ENCODE results near the gene LRRC8B.
A peak's percentile ranks its signal among the peaks of the same experiment; 100 is the strongest.

The LRRC8B gene

DNA sequence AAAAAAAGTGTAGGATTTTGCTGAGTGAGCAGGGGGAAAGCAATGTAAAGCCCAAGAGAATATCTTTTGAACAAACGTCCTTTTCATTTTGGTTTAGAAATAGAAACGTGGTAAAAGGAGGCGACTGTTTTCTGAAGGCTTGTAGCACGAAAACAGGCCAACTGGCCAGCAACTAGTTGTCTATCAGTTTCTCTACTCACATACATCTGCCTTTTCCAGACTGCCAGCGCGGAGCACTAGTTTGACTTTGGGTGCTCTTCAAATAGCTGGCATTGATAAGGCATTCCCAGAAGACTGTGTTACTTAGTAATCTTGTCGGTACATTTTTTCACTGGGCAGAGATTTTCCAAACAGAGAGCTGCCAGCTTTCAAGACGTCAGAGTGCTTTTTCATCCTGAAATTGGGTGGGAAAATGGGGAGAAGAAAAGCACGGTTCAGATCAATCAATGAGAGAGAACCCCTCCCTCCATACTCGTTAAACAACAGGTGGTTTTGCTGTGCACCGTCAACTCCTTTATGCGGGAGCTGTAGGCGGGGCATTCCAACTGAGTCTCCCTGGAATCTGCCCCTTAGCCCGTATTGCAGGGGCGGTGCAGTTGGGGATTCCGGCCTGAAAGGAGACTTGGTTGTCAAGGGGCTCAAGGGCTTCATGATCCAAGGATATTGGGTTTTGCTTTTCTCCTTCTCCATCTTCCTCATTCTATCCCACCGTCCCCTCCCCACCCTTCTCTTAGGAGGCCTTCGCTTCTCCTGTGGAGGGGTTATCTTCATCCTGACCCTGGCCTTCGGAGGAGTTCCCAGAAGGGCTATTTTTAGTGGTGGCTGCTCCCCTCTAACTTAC, 107.4 kb downstream of the LRRC8B start:
- TF ChIP-seq, protein P1, sequence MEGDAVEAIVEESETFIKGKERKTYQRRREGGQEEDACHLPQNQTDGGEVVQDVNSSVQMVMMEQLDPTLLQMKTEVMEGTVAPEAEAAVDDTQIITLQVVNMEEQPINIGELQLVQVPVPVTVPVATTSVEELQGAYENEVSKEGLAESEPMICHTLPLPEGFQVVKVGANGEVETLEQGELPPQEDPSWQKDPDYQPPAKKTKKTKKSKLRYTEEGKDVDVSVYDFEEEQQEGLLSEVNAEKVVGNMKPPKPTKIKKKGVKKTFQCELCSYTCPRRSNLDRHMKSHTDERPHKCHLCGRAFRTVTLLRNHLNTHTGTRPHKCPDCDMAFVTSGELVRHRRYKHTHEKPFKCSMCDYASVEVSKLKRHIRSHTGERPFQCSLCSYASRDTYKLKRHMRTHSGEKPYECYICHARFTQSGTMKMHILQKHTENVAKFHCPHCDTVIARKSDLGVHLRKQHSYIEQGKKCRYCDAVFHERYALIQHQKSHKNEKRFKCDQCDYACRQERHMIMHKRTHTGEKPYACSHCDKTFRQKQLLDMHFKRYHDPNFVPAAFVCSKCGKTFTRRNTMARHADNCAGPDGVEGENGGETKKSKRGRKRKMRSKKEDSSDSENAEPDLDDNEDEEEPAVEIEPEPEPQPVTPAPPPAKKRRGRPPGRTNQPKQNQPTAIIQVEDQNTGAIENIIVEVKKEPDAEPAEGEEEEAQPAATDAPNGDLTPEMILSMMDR (IDR thresholded peaks at IDR 0.05; ENCODE audit: low read depth, low read length, missing control alignments) = no peak
- DNase-seq (ENCODE audit: extremely low read depth, low read depth) = no peak
- H3K4me3 ChIP-seq (replicated peaks; ENCODE audit: low read depth, low read length) = peak overlapping the region; percentile 77

DNA sequence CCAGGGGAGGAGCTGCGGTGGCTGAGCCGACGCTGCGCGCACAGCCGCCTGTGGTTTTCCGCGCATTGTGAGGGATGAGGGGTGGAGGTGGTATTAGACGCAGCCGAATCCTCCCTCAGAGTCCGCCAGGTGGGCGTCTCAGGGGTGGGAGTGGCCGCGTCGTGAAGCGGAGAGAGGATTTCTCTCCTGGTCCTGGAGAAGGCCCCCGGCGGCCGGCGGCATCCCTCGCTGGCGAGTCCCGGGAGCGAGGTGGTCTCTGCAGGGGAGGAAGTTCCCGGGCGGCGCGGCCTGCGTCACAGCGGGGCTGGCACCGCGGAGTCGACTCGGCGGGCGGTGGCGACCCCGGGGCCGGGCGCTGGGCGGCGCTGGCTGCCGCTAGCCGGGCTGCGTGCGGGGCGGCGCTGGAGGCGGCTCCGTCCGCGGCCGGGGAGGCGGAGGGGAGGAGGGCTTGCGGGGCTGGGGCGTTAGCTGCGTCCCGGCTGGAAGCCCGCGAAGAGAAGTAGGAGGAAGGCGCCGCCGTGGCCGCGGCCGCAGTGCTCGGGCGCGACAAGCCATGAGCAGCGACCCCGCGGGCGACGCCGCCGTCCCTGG, 108.1 kb downstream of the LRRC8B start, which contains the start of gene LRRC8C:
Gene LRRC8C, plus strand, starts transcription at position 464 of the 591 bp plus-strand sequence. CDS start 53,354 bp downstream, outside the sequence.
- TF ChIP-seq, protein P1 (IDR thresholded peaks at IDR 0.05; ENCODE audit: low read depth, low read length, missing control alignments) = no peak
- peak within 1 kb of the TSS; percentile 77 for H3K4me3 ChIP-seq (replicated peaks; ENCODE audit: low read depth, low read length)
- DNase-seq (ENCODE audit: extremely low read depth, low read depth) = no peak

DNA sequence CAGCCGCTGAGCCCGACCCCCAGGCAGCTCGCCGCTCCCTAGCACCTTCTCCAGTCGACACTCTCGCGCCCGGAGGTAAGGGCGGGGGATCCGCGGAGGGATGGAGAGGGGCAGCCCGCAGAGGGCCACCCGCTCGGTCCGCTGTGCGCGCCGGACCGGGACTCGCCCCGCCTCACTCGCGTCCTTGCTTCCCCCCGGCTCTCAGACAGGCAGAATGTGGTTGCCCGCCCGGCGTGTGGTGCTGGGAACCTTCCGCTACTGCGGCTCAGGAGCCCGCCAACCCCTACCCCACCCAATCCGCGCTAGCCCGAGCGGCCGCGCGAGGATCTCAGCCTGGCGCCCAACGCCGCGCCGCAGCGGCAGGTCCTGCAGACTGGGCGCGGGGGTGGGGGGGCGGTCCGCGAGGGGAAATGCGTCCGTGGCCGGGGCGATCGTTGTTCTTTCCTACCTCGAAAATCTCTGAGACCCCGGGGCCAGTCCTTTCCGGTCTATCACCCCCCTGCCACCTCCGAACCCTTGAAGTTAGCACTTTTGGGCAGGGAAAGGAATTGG, 108.7 kb downstream of the LRRC8B start:
- peak overlapping the region; percentile 77 for H3K4me3 ChIP-seq (replicated peaks; ENCODE audit: low read depth, low read length)
- no peak for DNase-seq (ENCODE audit: extremely low read depth, low read depth)
- TF ChIP-seq, protein P1 (IDR thresholded peaks at IDR 0.05; ENCODE audit: low read depth, low read length, missing control alignments) = no peak

DNA sequence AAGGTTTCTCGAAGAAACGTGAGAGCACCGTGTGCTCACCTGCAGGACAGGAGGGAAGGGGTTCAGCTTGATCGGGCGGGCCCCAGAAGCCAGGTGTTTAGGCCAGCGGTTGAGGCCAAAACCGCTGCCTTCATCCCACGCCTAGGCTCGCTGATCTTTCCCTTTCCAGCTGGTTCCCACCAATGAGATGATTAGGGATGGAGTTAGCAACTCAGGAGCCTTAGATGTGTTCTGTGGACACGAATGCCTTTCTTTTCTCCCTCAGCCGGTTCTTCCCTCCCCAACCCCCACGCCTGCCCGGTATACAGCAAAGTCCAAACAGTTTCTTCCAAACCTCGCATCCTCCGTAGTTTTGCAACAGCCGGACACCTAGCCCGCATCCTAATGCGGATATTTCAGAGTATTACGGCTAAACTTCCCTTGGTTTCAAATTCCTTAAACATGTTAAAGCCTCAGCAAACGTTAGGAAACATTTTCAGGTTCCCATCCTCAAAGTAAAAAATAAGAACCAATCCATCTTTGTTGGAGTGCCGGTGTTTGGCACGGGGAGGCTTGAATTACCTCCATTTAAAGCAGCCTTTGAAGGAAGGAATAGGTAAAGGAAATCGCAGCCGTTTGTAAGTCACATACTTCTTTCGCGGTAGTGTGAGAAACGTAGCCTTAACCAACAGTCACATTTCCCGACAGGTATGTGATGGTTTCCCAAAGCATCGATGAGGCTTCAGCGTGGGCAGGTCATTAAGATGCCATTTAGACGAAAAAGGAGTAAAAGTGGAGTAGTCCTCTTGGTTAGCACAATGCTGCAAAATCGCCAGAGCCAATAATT, 109.4 kb downstream of the LRRC8B start:
- DNase-seq (ENCODE audit: extremely low read depth, low read depth) = no peak
- TF ChIP-seq, protein P1 (IDR thresholded peaks at IDR 0.05; ENCODE audit: low read depth, low read length, missing control alignments) = no peak

DNA sequence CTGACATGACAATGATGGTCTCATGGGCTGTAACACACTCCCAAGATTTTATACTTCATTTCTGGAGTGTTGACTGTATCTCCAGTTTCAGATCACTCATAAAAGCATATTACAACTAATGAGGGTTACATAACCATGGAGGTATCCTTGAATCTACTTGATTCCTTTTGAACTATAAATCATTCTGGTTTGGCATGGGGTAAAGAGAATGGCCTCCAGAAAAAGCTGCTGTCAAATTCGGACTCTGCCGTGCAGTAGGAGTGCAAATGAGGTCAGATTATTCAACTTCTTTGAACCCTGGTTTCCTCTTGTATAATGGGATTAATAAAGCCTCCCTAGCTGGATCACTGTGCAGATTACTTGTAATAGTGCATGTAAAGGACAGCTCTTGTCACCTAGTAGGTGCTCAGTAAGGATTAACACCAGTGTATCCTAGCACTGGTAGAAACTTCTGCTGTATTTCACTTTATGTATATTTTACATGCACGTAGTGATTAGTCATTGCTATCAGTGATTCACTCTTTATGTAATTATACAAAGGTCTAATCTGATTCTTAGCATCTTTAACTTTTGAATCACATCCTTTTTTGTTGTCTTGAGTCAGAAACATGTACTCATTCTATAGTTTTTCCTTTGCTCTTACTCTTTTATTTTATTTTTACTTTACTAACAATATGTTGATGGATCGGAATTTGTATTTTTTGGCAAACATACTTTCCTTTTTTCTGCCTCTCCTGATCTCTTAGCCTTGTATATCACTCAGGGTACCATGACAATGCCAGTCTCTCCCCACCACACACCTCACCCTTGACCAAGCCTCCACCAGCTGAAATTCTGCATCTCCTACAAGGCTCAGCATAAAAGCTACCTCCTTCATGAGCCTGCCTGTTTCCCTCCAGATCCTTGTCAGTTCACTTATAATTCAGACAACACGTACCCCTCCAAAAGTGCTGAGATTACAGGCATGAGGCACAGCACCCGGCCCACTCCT, 111.5 kb downstream of the LRRC8B start:
- no peak for DNase-seq (ENCODE audit: extremely low read depth, low read depth)
- 0 out of 2 replicates have a peak overlapping the region, but pooled peaks have one; percentile 12 for H3K4me3 ChIP-seq (replicated peaks; ENCODE audit: low read depth, low read length)
- TF ChIP-seq, protein P1 (IDR thresholded peaks at IDR 0.05; ENCODE audit: low read depth, low read length, missing control alignments) = no peak

More for the DNA sequence above, 109.4 kb downstream of the LRRC8B start:
- H3K4me3 ChIP-seq (replicated peaks; ENCODE audit: low read depth, low read length) = peak overlapping the region; percentile 77
